Measurements from ENCODE around the gene PHC3.

The PHC3 gene

GRCh38 chr3:170076715-170077238 is 104.8 kb downstream of the PHC3 start:
- peak; percentile 10 for DNase-seq

GRCh38 chr3:170075441-170076091 is 106.0 kb downstream of the PHC3 start:
- DNase-seq, result no peak

GRCh38 chr3:170064108-170064507 is 117.4 kb downstream of the PHC3 start:
- DNase-seq, result no peak

- DNase-seq, result no peak
These were observed 117.8 kb downstream of the PHC3 start for GRCh38 chr3:170063691-170064090.

- DNase-seq, result no peak
These were observed 118.8 kb downstream of the PHC3 start for GRCh38 chr3:170062769-170063168.

- DNase-seq, result no peak
These were observed 119.5 kb downstream of the PHC3 start for GRCh38 chr3:170062068-170062467.

GRCh38 chr3:170059447-170059846 is 122.1 kb downstream of the PHC3 start:
- DNase-seq, result no peak

- no peak for DNase-seq
These were observed 123.4 kb downstream of the PHC3 start for GRCh38 chr3:170058127-170058526.

GRCh38 chr3:170057550-170057949 is 124.0 kb downstream of the PHC3 start:
- no peak for DNase-seq

GRCh38 chr3:170056710-170057454 is 124.7 kb downstream of the PHC3 start:
- DNase-seq, result no peak

GRCh38 chr3:170055209-170055608 is 126.3 kb downstream of the PHC3 start:
- no peak for DNase-seq

- peak; percentile 51 for DNase-seq
These were observed 127.3 kb downstream of the PHC3 start for GRCh38 chr3:170054204-170054603.

- no peak for DNase-seq
These were observed 129.1 kb downstream of the PHC3 start for GRCh38 chr3:170052398-170052797.

GRCh38 chr3:170050753-170051152 is 130.8 kb downstream of the PHC3 start:
- no peak for DNase-seq

GRCh38 chr3:170049146-170050000 is 132.2 kb downstream of the PHC3 start:
- no peak for DNase-seq

GRCh38 chr3:170047133-170047404 is 134.5 kb downstream of the PHC3 start:
- DNase-seq, result no peak

GRCh38 chr3:170046269-170047132 is 135.0 kb downstream of the PHC3 start:
- no peak for DNase-seq

GRCh38 chr3:170044795-170045244 is 136.7 kb downstream of the PHC3 start:
- peak; percentile 49 for DNase-seq

- DNase-seq, result no peak
These were observed 137.3 kb downstream of the PHC3 start for GRCh38 chr3:170044271-170044670.

GRCh38 chr3:170043506-170043905 is 138.0 kb downstream of the PHC3 start:
- no peak for DNase-seq

GRCh38 chr3:170040418-170040817 is 141.1 kb downstream of the PHC3 start:
- no peak for DNase-seq

GRCh38 chr3:170038434-170039110 is 143.0 kb downstream of the PHC3 start:
- DNase-seq, result peak; percentile 62

Data from hematopoietic multipotent progenitor cell treated with erythropoietin and hydrocortisone succinate and interleukin-3 and kit ligand, for 6 days (in vitro differentiated cells).